ENCODE results near the gene ATXN7L3.

The ATXN7L3 gene

DNA sequence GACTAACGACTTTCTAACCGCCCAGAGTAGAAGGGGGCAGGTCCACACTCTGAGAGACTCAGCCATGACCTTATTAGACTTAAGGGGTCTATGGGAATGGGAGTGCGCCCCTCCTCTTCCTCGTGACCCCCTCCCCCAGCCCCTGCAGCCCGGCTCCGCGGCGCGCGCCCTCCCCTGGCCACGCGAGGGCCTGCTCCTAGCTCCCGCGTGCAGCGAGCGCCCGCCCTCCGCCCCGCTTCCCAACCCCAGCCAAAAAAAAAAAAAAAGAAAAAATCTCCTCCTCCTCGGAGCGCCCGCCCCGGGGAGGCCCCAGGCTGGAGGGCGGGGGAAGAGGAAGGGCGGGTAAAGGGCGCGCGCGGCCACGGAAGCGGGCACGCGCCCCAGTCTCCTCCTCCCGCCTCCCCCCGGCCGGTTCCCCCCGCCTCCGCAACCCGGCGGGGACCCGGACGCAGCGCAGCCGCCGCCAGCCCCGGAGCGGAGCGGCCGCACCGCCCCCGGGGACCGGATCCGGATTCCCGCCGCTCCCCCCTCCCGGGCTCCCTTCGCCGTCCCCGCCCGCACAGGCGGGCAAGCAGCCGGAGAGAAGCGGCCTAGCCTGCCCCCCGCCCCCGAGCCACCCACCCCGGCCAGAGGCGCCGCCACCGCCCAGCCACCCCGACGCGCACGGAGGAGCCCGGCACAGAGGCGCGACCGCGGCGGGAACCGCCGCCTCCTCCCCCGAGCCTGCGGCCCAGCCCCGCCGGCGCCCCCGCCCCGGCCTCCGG lies 18.8 kb upstream of the ATXN7L3 start:
- DNase-seq (ENCODE audit: low spot score): peak; percentile 93

DNA sequence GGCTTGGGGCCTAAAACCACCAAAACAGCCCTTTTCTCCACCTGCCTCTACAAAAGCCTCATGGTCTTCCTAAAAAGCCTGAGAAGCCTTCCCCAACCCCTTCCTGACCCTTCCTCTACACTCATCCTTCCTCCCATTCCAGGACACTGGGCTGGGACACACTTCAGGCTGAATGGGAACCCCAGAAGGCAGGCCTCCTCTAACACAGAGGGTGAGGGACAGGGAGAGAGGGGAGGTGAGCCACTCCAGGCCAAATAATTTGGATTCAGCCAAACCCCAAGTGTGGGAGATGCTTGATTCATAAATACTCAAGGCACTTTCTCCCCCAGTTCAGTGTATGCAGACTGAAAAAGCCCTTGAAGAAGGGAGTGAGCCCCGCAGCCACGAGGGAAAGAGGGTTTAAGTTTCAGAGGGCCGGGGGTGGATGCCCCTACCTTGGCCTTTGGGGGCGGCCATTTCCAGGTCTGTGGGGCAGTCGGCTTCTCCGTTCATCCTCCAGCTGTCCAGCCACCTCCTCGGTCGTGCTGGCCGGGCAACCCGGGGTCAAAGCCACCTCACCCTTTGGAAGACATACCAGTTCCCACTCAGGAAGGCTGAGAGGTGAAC lies 18.2 kb upstream of the ATXN7L3 start:
- DNase-seq (ENCODE audit: low spot score): no peak

DNA sequence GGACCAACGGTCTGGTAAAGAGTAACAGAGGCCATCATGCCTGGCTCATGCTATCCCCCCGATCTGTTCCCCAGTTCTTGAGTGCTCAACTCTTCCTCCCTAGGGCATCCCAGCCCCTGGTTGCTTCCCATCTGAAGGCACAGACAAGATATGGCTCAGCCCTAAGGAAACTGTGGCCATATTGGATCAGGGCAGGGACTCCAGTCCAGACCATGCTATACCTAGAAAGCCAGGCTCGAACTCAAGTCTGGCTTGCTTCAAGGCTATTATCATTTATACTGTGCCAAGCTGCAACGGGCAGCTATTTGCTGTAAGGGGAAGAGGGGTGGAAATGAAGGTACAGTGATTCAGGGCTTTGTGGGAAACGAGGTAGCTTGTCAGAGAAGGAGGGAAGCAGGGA lies 17.0 kb upstream of the ATXN7L3 start:
- no peak for DNase-seq (ENCODE audit: low spot score)

- DNase-seq (ENCODE audit: low spot score): no peak
Measured at GRCh38 chr17:44216173-44216572, 16.5 kb upstream of the ATXN7L3 start.

DNA sequence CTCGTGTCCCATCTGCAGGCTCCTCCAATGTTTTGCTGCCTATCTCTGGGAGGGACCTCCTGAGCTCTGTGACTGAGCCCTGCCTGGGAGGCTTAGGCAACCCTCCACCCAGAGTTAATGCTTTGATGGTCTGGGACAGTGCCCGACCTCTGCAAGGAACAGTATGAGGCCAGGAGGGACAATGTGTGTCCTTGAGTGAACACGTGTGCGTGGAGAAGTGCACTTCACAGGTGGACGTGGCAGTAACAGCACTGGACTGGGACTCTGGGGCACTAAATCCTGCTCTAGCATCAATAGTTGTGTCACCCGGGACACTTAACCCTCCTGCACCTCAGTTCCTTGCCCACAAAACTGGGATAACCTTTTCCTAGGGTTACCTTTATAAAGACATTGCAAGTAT lies 15.2 kb upstream of the ATXN7L3 start:
- DNase-seq (ENCODE audit: low spot score): no peak

DNA sequence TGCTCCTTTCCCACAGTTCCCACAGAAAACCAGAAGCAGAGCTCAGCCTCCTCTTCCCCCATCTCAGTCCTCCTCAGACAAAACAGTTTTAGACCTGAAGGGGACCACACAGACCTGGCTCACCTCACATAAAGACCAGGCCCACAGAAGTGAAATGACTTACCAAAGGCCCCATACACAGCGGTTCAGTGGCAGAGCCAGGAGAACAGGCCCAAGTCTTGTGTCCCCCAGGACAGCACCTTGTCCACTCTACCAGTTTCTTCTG lies 14.5 kb upstream of the ATXN7L3 start:
- DNase-seq (ENCODE audit: low spot score): no peak

GRCh38 chr17:44213403-44214229 lies 13.9 kb upstream of the ATXN7L3 start:
- no peak for DNase-seq (ENCODE audit: low spot score)

DNA sequence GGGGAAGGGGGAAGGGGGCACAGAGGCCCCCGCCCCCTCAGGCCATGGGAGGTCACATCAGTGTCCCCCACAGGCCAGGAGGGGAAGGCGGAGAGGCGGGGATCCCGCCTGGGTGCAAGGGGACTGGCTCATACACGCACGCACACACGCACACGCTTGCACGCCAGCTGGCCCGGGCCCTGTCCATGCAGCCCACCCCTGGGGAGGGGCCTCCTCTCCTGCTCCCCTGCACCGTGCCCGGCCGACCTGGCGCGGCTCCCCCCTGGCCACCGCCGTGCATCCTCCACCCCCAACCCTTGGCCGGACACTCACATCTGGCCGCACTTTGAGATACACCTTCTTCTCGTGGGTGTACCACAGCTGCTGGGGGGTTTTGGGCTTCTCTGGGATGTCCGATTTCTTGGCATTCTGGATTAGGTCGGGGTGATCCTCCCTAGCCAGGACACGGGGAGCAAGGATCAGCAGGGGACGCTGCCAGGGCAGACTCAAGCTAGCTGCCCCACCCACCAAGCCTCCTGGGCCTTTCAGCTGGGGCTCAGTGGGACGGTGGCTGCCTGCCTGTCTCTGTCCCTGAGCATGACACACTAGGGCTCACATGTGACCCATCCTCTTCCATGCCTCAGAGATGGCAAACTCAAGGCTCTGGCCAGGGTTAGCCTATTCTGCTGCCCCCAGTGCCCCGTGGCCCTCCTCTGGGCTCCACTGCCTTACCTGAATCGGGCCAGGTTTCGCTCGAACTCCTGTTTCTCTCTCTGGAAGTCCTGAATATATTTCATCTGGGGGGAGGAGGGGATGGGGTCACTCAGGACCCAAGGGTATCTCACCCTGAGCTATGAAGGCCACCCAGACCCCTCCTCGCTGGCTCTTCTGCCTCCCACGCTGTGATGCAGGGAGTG lies 13.1 kb upstream of the ATXN7L3 start:
- no peak for DNase-seq (ENCODE audit: low spot score)

- no peak for DNase-seq (ENCODE audit: low spot score)
Measured at GRCh38 chr17:44211281-44212265, 11.9 kb upstream of the ATXN7L3 start.

DNA sequence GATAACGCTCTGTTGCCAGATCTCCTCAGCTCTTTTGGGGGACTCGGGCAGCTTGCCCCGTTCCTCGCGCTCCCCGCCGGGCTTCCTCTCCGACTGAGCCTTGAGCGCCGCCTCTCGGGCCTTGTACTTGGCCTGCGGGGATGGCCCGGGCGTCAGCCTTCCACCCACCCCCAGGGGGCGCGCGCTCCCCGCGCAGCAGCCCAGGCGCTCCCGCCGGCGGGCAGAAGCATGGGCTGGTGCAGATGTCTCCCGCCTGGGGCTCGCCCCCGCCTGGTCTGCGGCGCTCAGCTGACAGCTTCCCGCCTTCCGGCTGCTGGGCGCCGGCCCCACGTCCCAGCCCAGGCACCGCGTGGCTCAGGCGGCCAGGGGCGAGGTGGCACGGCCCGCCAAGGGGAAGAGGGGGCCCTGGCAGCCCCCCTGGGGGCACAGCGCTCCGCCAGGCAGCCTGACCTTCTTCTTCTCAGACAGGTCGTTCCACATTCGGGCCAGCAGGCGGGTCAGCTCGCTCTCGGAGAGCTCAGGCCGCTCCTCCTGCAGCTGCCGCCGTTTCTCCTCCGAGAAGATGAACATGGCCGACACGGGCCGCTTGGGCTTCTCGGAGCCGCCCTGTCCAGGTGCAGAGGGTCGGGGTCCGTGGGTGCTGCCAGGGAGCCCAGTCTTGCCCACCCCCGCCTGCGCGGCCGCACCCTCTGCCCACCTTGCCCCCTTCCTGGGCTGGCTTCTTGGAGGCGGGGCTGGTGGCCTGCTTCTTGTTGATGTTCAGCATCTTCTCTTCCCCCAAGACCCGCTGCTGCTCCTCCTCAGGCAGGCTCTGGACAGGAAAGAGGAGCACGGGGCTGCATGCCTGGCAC lies 10.9 kb upstream of the ATXN7L3 start:
- DNase-seq (ENCODE audit: low spot score): peak; percentile 90

GRCh38 chr17:44209786-44210341 lies 10.2 kb upstream of the ATXN7L3 start:
- DNase-seq (ENCODE audit: low spot score): no peak

GRCh38 chr17:44207743-44208142 lies 8.1 kb upstream of the ATXN7L3 start:
- DNase-seq (ENCODE audit: low spot score): peak; percentile 70

DNA sequence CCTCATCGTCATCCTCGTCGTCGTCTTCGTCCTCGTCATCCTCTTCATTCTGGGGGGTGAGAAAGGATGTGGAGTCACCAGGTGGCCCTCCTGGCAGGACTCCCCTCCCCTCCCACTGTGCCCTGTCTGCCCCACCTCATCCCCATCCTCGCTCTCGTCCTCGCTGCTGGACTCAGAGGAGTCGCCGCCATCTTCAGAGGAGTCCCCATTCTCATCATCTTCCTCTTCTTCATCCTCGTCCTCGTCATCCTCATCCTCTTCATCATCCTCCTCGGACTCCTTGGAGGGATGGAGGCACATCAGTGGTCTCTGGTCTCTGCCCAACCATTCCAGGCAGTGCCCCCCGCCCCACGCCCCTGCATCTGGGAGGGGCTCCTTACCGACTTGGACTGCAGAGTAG lies 7.6 kb upstream of the ATXN7L3 start:
- DNase-seq (ENCODE audit: low spot score): no peak

DNA sequence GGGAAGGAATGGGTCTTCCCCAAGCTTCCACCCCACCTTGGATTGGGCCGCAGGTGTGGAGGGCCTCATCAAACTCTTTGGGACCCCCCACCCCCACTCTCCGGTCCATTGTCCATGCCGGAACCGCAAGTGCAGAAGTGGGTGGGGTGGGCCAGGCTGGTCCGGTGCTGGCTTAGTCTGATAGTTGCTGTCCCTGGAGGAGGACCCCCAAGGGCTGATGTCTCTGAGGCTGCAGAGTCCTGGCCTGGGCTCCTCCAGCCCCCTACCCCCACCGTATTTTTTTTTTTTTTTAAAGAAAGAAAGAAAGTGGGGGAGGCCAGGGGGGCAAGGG lies 7.1 kb upstream of the ATXN7L3 start:
- no peak for DNase-seq (ENCODE audit: low spot score)

- DNase-seq (ENCODE audit: low spot score): no peak
Measured at GRCh38 chr17:44205962-44206824, 6.5 kb upstream of the ATXN7L3 start.

GRCh38 chr17:44204441-44204882 lies 4.8 kb upstream of the ATXN7L3 start:
- DNase-seq (ENCODE audit: low spot score): peak; percentile 59

- DNase-seq (ENCODE audit: low spot score): peak; percentile 66
Measured at GRCh38 chr17:44203731-44204440, 4.2 kb upstream of the ATXN7L3 start.

DNA sequence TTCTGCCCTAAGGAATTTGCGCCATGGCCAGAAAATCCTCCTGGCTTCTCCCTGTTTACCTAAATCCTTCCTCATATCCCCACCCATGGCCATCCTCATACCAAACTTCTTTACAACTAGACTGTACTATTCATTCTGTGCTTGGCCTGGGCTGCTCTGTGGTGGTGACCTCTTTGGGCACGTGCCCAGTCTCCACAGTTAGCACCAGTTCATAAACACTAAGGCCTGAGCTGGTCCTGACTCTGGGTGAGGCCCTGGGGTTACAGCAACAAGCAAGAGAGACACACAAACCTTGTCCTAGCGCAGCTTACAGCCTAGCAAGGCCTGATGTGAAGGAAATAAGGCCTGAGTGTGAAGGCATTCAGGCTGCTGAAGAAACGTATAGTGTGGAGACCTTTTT lies 3.1 kb upstream of the ATXN7L3 start:
- DNase-seq (ENCODE audit: low spot score): no peak

Data from hematopoietic multipotent progenitor cell treated with erythropoietin and hydrocortisone succinate and interleukin-3 and kit ligand, for 15 days (in vitro differentiated cells).